ENCODE data around the gene ZSWIM4.

ZSWIM4 gene

DNA sequence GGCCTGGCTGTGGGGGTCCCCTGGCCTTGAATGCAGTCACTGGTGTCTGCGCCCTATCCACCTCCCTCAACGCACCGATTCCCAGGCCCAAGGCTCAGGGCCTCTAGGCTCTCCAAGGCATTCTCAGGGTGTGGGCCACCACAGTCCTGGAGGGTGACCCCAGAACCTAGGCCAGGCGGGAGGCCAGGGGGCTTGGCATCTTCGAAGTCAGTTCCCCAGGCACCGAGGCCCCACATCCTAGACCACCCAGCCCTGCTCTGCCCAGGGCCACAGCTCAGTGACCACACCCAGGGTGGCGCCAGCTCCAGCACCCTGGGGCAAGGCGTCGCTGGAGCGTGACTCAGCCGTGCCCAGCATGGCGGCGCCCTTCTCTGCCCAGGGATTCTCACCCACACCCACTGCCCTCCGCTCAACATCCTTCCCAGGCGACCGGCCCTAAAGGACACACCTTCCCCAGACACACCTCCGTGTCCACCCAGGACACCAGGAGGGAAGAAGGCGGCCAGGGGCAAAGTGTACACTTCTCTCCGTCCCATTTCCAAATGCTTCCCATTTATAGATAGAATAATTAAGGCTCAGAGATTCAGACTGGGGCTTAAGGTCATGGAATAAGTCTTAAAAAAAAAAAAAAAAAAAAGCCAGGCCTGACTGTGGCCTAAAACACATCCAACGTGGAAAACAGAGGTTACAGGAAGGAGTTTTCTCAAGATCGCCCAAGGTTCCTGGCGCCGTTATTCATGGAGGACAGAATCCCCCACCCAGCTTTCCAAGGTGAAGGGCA is 45.3 kb downstream of the ZSWIM4 start:
- Histone ChIP-seq H3K4me3 (ENCODE audit: low read depth, low read length) (peak overlapping the region; percentile 85), H3K9me3 (no peaks in the 10 kb centered on the region), H3K27me3 (no peaks in the 10 kb centered on the region), H3K36me3 (peaks cover 17% of the 10 kb centered on the region), H3K4me1 (peaks cover 27% of the 10 kb centered on the region)
- TF ChIP-seq, protein P1, sequence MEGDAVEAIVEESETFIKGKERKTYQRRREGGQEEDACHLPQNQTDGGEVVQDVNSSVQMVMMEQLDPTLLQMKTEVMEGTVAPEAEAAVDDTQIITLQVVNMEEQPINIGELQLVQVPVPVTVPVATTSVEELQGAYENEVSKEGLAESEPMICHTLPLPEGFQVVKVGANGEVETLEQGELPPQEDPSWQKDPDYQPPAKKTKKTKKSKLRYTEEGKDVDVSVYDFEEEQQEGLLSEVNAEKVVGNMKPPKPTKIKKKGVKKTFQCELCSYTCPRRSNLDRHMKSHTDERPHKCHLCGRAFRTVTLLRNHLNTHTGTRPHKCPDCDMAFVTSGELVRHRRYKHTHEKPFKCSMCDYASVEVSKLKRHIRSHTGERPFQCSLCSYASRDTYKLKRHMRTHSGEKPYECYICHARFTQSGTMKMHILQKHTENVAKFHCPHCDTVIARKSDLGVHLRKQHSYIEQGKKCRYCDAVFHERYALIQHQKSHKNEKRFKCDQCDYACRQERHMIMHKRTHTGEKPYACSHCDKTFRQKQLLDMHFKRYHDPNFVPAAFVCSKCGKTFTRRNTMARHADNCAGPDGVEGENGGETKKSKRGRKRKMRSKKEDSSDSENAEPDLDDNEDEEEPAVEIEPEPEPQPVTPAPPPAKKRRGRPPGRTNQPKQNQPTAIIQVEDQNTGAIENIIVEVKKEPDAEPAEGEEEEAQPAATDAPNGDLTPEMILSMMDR (IDR thresholded peaks at IDR 0.05; ENCODE audit: low read depth, low read length) = no peak
- DNase-seq = peak; percentile 75

DNA sequence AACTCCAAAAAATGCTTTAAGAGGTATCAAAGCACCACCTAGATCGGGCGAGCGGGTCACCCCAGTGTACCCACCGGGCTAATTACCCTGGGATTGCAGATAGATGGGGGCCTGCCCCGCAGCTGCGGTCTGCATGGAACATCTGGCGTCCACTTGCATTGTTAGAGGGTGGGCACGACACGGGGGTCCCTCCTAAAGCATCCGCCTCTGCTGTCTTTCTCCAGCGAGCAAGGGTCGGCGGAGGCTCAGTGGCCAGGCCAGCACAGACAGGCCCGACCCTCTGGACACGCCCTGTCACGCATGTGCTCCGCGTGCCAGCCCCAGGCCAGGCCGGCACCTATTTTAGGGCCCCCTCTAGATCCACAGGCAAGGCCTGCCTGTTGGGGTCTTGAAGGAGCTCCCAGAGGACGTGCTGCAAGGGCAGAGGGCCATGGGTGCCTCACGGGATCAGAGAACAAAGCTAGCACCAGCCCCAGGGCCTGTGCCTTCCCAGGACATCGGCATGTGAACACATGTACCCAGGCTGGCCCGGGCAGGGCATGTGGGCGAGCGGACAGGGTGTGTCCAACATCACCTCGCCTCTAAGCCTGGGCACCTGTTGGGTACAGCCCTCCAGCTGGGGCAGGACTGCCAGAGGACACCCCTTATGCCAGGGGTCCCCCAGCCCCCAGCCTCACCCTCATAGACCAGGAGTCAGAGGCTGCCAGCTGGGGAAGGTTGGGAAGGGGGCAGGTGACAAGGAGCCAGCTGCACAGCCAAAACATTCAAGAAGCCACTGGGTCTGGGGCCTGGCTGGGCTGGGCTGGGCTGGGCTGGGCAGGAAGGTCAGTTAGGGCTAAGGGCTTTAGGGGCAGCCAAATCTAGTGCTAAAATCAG is 46.1 kb downstream of the ZSWIM4 start:
- Histone ChIP-seq H3K4me1 (peaks cover 28% of the 10 kb centered on the region), H3K9me3 (no peaks in the 10 kb centered on the region), H3K36me3 (peaks cover 9% of the 10 kb centered on the region), H3K27me3 (no peaks in the 10 kb centered on the region), H3K4me3 (ENCODE audit: low read depth, low read length) (peak overlapping the region; percentile 85)
- TF ChIP-seq, protein P1 (IDR thresholded peaks at IDR 0.05; ENCODE audit: low read depth, low read length) = no peak
- DNase-seq = peak; percentile 60

DNA sequence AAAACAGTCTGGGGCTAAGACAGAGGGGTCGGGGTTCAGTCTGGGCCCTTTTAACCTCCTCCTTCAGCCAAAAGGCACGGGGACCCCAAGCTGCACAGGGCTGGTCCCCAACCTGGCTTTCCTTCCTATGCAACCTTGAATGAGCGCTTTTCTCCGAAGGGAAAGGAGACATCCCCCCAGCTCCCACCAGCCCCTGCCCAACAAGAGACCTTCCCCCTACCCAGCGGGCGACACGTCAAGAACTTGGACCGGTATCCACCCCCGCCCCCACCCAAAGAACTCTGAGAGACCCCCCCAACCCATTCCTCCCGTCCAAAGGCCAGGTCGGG is 46.7 kb downstream of the ZSWIM4 start:
- DNase-seq = no peak
- Histone ChIP-seq H3K9me3 (no peaks in the 10 kb centered on the region), H3K4me1 (peaks cover 29% of the 10 kb centered on the region), H3K27me3 (no peaks in the 10 kb centered on the region), H3K36me3 (peaks cover 4% of the 10 kb centered on the region; the same call in 1 of the 2 replicates), H3K4me3 (ENCODE audit: low read depth, low read length) (peak overlapping the region; percentile 85)
- TF ChIP-seq, protein P1 (IDR thresholded peaks at IDR 0.05; ENCODE audit: low read depth, low read length) = no peak

DNA sequence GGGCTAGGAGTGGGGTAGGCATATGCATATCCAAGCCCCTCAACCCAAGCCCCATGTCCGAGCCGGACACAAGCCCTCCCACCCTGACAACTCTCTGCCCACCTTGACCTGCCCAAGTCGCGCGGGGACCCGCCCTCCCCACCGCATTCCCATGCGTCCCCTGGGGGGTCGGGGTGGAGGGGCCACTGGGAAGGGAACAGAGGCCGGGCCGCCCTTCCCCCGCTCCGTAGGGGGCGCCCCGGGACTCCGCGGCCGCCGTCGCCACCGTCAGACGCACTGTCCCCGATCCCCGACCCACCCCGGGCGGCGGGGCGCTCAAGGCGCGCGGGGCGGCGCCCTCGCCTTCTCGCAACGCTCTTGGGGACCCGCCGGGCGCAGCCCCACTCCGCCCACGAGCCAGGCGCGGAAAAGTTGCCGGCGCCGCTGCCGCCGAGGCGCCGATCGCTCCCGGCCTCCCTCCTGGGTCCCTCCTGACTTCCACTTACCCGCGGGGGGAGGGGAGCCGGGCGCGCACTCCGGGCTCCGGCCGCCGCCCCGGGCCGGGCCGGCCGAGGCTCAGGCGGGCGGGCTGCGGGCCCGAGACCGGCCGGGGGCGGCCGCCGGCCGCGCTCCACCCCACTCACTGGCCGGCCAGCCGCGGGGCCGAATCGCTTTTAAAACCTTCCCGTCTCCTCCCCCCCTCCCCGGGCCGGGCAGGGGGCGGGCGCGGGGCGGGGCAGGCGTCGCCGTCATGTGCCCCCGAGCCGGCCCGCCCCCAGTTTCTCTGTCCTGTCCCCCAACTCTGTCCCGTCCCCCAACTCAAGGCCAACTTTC is 47.3 kb downstream of the ZSWIM4 start:
- H3K9me3 ChIP-seq = no peaks in the 10 kb centered on the region
- peak; percentile 74 for DNase-seq
- H3K36me3 ChIP-seq = peaks cover 4% of the 10 kb centered on the region; the same call in 1 of the 2 replicates
- TF ChIP-seq, protein P1 (IDR thresholded peaks at IDR 0.05; ENCODE audit: low read depth, low read length) = no peak
- H3K4me1 ChIP-seq = peaks cover 30% of the 10 kb centered on the region
- H3K4me3 ChIP-seq (ENCODE audit: low read depth, low read length) = peak overlapping the region; percentile 85
- no peaks in the 10 kb centered on the region for H3K27me3 ChIP-seq

DNA sequence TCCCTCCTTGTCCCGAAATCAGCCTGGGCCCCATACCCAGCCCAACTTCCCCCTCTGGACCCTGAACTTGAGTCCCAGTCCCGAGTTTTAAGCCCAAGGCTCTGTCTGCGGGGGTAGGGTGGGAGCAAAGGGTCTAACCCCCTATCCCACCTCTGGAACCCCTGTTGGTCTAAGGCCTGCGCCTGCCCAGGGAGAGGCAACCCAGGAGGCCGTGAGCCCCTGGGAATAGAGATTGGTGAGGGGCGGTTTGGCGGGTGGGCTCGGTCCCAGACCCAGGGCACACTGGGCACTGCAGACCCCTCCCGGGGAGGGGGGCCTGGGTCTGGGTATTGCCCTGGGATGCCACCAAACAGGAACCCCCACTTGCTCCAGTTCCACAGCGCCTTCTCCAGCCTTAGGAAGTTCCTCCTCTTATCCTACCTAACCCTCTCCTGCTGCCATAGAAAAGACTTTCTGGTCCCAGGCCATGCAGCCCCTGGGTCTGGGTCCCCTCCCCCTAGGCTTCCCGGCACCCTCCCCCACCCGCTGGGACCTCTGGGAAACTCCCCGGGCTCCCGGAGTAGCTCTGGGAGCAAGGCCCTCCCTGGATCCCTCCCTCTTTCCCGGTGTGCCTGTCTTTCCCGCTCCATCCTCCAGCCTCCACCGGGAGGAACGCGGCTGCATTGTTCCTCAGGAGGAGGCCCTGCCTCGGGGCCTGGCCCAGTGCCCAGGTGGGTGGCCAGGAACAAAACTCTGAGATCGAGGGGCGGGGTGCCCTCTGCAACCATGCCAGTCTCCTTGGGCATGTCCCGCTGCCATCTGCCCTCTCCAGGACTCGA is 48.1 kb downstream of the ZSWIM4 start:
- peak; percentile 87 for DNase-seq
- H3K9me3 ChIP-seq = no peaks in the 10 kb centered on the region
- H3K4me1 ChIP-seq = peaks cover 28% of the 10 kb centered on the region

More for the DNA sequence above, 48.1 kb downstream of the ZSWIM4 start:
- Histone ChIP-seq H3K36me3 (no peaks in the 10 kb centered on the region), H3K27me3 (no peaks in the 10 kb centered on the region), H3K4me3 (ENCODE audit: low read depth, low read length) (peak overlapping the region; percentile 85)
- TF ChIP-seq, protein P1 (IDR thresholded peaks at IDR 0.05; ENCODE audit: low read depth, low read length) = no peak
